Measurements from ENCODE around the gene LGALS9C.
"Not testable (repeated sequence)": the region's sequence is repeated elsewhere in the genome, so short reads cannot be mapped to it uniquely, and the experiment has no call there.

DNA sequence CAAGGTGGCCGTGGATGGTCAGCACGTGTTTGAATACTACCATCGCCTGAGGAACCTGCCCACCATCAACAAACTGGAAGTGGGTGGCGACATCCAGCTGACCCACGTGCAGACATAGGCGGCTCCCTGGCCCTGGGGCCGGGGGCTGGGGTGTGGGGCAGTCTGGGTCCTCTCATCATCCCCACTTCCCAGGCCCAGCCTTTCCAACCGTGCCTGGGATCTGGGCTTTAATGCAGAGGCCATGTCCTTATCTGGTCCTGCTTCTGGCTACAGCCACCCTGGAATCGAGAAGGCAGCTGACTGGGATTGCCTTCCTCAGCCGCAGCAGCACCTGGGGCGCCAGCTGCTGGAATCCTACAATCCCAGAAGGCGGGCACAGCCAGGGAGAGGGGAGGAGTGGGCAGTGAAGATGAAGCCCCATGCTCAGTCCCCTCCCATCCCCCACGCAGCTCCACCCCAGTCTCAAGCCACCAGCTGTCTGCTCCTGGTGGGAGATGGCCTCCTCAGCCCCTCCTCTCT lies 17.7 kb downstream of the LGALS9C start:
- TF ChIP-seq, protein P1, sequence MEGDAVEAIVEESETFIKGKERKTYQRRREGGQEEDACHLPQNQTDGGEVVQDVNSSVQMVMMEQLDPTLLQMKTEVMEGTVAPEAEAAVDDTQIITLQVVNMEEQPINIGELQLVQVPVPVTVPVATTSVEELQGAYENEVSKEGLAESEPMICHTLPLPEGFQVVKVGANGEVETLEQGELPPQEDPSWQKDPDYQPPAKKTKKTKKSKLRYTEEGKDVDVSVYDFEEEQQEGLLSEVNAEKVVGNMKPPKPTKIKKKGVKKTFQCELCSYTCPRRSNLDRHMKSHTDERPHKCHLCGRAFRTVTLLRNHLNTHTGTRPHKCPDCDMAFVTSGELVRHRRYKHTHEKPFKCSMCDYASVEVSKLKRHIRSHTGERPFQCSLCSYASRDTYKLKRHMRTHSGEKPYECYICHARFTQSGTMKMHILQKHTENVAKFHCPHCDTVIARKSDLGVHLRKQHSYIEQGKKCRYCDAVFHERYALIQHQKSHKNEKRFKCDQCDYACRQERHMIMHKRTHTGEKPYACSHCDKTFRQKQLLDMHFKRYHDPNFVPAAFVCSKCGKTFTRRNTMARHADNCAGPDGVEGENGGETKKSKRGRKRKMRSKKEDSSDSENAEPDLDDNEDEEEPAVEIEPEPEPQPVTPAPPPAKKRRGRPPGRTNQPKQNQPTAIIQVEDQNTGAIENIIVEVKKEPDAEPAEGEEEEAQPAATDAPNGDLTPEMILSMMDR (IDR thresholded peaks at IDR 0.05), result not testable (repeated sequence)
- not testable (repeated sequence) for TF ChIP-seq POLR2A, POLR2AphosphoS5, EP300 (IDR thresholded peaks at IDR 0.05)

All from stomach (tissue), 4 donors.